HFF-Myc (cell line): ENCODE results near the gene ACE.

Experiments
- DNase-seq: peaks from one replicate; pipeline ENCODE4 v3.0.0-alpha.2; 2011; ENCODE audit warnings: low read depth; ENCODE audit errors: extremely low read depth
- H3K4me3 ChIP-seq: replicated peaks from 2 replicates; pipeline ENCODE4 v1.5.1; 2011; ENCODE audit warnings: low read depth, mild to moderate bottlenecking, control low read depth, low read length
- TF ChIP-seq, protein P1 (sequence below): IDR thresholded peaks from 2 replicates; pipeline ENCODE4 v1.5.1; 2012; ENCODE audit warnings: mild to moderate bottlenecking, low read depth, low read length, control low read depth; ENCODE audit errors: missing control alignments

ACE gene

DNA sequence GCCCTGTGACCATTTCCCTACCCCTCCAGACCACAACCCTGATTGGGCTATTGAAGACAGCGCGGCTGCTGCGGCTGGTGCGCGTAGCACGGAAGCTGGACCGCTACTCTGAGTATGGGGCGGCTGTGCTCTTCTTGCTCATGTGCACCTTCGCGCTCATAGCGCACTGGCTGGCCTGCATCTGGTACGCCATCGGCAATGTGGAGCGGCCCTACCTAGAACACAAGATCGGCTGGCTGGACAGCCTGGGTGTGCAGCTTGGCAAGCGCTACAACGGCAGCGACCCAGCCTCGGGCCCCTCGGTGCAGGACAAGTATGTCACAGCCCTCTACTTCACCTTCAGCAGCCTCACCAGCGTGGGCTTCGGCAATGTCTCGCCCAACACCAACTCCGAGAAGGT, 58.8 kb downstream of the ACE start:
- TF ChIP-seq, protein P1, sequence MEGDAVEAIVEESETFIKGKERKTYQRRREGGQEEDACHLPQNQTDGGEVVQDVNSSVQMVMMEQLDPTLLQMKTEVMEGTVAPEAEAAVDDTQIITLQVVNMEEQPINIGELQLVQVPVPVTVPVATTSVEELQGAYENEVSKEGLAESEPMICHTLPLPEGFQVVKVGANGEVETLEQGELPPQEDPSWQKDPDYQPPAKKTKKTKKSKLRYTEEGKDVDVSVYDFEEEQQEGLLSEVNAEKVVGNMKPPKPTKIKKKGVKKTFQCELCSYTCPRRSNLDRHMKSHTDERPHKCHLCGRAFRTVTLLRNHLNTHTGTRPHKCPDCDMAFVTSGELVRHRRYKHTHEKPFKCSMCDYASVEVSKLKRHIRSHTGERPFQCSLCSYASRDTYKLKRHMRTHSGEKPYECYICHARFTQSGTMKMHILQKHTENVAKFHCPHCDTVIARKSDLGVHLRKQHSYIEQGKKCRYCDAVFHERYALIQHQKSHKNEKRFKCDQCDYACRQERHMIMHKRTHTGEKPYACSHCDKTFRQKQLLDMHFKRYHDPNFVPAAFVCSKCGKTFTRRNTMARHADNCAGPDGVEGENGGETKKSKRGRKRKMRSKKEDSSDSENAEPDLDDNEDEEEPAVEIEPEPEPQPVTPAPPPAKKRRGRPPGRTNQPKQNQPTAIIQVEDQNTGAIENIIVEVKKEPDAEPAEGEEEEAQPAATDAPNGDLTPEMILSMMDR, result no peak
- no peak for DNase-seq

DNA sequence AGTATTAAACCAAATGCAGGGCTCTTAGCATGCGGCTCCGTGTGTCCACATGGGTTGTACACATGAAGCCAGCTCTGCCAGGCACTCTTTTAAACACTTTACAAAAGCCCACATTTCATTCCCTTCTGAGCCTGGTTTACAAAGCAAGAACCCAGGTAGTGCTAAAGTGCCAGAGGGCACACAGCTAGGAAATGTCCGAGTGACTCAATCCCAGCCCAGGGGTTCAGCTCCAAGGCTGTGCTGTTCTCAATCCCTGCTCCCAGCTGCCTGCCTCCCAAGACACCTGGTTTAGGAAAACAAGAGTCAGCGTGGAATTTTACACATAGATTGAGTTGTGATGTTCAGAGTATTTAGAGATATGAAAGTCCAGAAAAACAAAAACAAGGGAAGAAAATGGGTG, 60.1 kb downstream of the ACE start:
- TF ChIP-seq, protein P1, result no peak
- no peak for DNase-seq
- no peak overlapping the region for H3K4me3 ChIP-seq

More for the DNA sequence above, 58.8 kb downstream of the ACE start:
- no peak overlapping the region for H3K4me3 ChIP-seq

DNA sequence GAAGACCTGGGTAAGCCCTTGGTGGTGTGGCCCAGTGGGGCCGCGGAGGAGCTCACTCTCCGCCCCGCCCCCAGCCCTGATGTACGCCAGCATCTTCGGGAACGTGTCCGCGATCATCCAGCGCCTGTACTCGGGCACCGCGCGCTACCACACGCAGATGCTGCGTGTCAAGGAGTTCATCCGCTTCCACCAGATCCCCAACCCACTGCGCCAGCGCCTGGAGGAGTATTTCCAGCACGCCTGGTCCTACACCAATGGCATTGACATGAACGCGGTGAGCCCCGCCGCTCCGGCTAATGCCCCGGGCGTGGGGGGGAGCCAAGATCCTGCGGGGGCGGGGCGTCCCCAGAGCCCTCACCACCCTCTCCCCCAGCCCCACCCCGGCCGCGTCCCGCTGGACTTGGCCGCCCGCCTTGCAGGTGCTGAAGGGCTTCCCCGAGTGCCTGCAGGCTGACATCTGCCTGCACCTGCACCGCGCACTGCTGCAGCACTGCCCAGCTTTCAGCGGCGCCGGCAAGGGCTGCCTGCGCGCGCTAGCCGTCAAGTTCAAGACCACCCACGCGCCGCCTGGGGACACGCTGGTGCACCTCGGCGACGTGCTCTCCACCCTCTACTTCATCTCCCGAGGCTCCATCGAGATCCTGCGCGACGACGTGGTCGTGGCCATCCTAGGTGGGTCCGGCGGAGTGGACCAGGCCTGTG, 61.3 kb downstream of the ACE start:
- no peak overlapping the region; the same call in 1 of the 2 replicates for H3K4me3 ChIP-seq
- no peak for DNase-seq
- TF ChIP-seq, protein P1, result no peak

DNA sequence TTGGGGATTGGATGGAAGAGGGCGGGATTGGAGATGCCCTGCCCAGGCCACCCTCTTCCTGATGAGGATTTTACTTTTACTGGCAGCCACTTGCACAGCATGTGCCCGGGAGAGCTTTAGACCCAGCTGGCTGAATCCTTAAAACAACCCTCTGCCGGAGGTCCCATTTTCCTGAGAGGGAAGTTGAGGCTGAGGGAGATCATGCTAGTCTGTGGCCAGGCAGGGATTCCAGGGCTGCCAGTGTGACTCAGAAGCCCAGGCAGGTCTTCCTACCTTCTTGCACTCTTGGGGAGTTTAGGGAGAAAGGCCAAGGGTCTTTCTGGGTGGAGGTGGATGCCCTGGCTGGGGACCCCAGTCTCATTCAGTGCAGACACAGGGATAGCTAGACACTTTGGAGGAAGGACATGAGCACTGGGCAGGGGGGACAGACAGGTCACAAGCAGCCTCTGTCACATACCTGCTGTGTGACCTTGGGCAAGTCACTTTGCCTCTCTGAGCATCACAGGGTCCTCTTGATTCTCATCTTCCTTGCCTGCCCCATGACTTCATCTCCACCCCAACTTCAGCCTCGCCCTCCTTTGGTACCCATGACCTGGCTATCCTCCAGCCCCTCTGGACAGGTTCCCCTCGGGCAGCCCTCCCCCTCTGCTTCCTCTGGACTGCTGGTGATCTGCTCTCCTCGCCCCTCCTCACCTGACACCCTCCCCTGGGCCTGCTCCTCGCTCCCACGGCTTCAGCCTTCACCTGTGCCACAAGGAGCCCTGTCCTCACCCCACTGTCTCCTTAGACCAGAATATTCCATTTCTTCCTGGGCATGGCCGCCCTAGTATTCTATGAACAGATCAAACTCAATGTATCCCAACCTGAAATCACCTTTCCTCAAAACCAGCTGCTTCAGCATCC, 62.1 kb downstream of the ACE start:
- TF ChIP-seq, protein P1, result no peak
- no peak overlapping the region for H3K4me3 ChIP-seq

DNA sequence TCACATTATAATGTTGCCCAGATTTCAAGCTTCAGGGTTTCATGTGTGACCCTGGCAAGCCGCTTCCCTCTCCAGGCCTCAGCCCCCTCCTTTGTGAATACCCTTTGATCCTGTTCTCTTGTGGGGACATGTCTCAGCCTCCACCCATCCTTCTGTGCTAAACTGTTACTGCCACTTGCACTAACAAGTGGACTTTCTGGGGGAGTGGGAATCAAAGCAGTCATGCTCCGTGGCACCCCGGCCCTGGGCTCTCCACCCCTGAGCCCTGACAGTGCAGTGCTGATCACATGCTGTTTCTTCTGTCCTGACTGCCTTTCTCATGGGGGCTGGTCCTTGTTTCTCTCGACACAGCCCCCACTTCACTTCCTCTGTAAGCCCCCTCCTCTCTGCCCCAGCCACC, 63.7 kb downstream of the ACE start:
- TF ChIP-seq, protein P1, result no peak
- no peak overlapping the region for H3K4me3 ChIP-seq
- no peak for DNase-seq

More for the DNA sequence above, 62.1 kb downstream of the ACE start:
- DNase-seq, result no peak

DNA sequence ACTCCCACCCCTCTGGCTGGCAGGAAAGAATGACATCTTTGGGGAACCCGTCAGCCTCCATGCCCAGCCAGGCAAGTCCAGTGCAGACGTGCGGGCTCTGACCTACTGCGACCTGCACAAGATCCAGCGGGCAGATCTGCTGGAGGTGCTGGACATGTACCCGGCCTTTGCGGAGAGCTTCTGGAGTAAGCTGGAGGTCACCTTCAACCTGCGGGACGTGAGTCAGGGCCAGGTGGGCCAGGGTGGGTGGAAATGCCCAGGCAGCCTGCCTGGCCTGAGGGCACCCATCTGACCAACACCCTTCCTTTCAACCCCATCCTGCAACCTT, 65.3 kb downstream of the ACE start:
- DNase-seq, result no peak
- no peak overlapping the region for H3K4me3 ChIP-seq
- TF ChIP-seq, protein P1, result no peak
